GM23338 (cell line): ENCODE measurements around the gene SYP. TPM values are rescaled to one million over a fixed set of nuclear protein-coding genes. Genes with fewer than 3 reads are reported as not detected.

Source experiments
- ATAC-seq: fragments of 200-7000 bp; cut with Tn5 transposase; 3 replicates; pipeline ENCODE4 v1.9.1; 2020
- DNase-seq: peaks from one replicate; pipeline ENCODE4 v3.0.0-alpha.2; 2015; ENCODE audit warnings: low spot score
- H2AFZ ChIP-seq: fragments of 200-600 bp; sonication (generic); 2 replicates; pipeline ENCODE4 v1.8.0; 2016; ENCODE audit warnings: antibody characterized with exemption, mild to moderate bottlenecking, moderate library complexity
- H3F3A ChIP-seq: fragments of 200-600 bp; sonication (generic); replicated peaks from 2 replicates; pipeline ENCODE4 v1.8.0; 2017; ENCODE audit warnings: antibody characterized with exemption, mixed run types, low read depth
- H3K27ac ChIP-seq: fragments of 200-600 bp; sonication (generic); 2 replicates; pipeline ENCODE4 v1.6.1; 2016; ENCODE audit warnings: low read depth
- H3K27me3 ChIP-seq: fragments of 200-600 bp; sonication (generic); 2 replicates; pipeline ENCODE4 v1.8.0; 2016; ENCODE audit warnings: mild to moderate bottlenecking, mixed run types, moderate library complexity; ENCODE audit not compliant: insufficient read depth
- H3K36me3 ChIP-seq: fragments of 200-600 bp; sonication (generic); 2 replicates; pipeline ENCODE4 v1.8.0; 2016; ENCODE audit warnings: mild to moderate bottlenecking; ENCODE audit not compliant: insufficient read depth
- H3K4me1 ChIP-seq: fragments of 200-600 bp; sonication (generic); 2 replicates; pipeline ENCODE4 v1.8.0; 2016; ENCODE audit warnings: mild to moderate bottlenecking, moderate library complexity; ENCODE audit not compliant: insufficient read depth
- H3K4me2 ChIP-seq: fragments of 200-600 bp; sonication (generic); 2 replicates; pipeline ENCODE4 v1.7.1; 2017; ENCODE audit warnings: mixed run types
- H3K4me3 ChIP-seq: fragments of 200-600 bp; sonication (generic); 2 replicates; pipeline ENCODE4 v1.6.1; 2016; ENCODE audit warnings: mixed run types
- H3K79me2 ChIP-seq: fragments of 200-600 bp; sonication (generic); replicated peaks from 2 replicates; pipeline ENCODE4 v1.8.0; 2017; ENCODE audit warnings: mild to moderate bottlenecking; ENCODE audit not compliant: insufficient read depth
- H3K9me2 ChIP-seq: fragments of 200-600 bp; sonication (generic); 2 replicates; pipeline ENCODE4 v1.8.0; 2017; ENCODE audit not compliant: insufficient read depth
- H4K20me1 ChIP-seq: fragments of 200-600 bp; sonication (generic); replicated peaks from 2 replicates; pipeline ENCODE4 v1.8.0; 2017; ENCODE audit warnings: mild to moderate bottlenecking; ENCODE audit not compliant: insufficient read depth
- H3K27ac Mint-ChIP-seq: 2 replicates; pipeline ENCODE4 v1.8.0; 2020; ENCODE audit warnings: inconsistent platforms, mild to moderate bottlenecking, moderate library complexity, mixed read lengths
- H3K27me3 Mint-ChIP-seq: 3 replicates; pipeline ENCODE4 v1.8.0; 2022; ENCODE audit warnings: low read depth, mild to moderate bottlenecking, moderate library complexity, mixed read lengths, inconsistent platforms; ENCODE audit not compliant: insufficient read depth, poor library complexity
- H3K36me3 Mint-ChIP-seq: 3 replicates; pipeline ENCODE4 v1.8.0; 2021; ENCODE audit warnings: low read depth, mild to moderate bottlenecking, inconsistent platforms, moderate library complexity, mixed read lengths
- H3K4me1 Mint-ChIP-seq: 3 replicates; pipeline ENCODE4 v1.8.0; 2020; ENCODE audit warnings: mild to moderate bottlenecking, inconsistent platforms, mixed read lengths
- H3K4me3 Mint-ChIP-seq: 3 replicates; pipeline ENCODE4 v1.8.0; 2021; ENCODE audit warnings: moderate library complexity, mild to moderate bottlenecking, inconsistent platforms, mixed read lengths
- H3K9me3 Mint-ChIP-seq: 3 replicates; pipeline ENCODE4 v1.8.0; 2020; ENCODE audit warnings: moderate library complexity, mild to moderate bottlenecking, inconsistent platforms, mixed read lengths
- JUNB ChIP-seq: IDR thresholded peaks from one replicate; pipeline ENCODE4 v1.6.1; 2016; ENCODE audit warnings: antibody characterized with exemption; ENCODE audit not compliant: unreplicated experiment
- POLR2AphosphoS5 ChIP-seq: IDR thresholded peaks from 2 replicates; pipeline ENCODE4 v1.6.1; 2016; ENCODE audit warnings: antibody characterized with exemption, low read depth
- ZNF114 ChIP-seq: fragments of 250-450 bp; sonication (Bioruptor Pico); IDR thresholded peaks from 2 replicates; pipeline ENCODE4 v1.5.0; 2020; ENCODE audit warnings: mild to moderate bottlenecking, moderate library complexity
- ZNF331 ChIP-seq: fragments of 250-450 bp; sonication (Bioruptor Pico); IDR thresholded peaks from 2 replicates; pipeline ENCODE4 v1.5.0; 2020; ENCODE audit warnings: low read depth, mild to moderate bottlenecking, moderate library complexity
- polyA plus RNA-seq: library from polyadenylated mRNA; unstranded; fragments of >200 nt; fragmentation: Nextera tagmentation; extraction: Ambion mirVana; gene quantifications from 2 replicates; pipeline ENCODE4 v1.2.1, GENCODE V29; 2016
- total RNA-seq: library from RNA; depleted of rRNA; stranded (reverse); fragments of >200 nt; shearing (Covaris generic); gene quantifications from 2 replicates; pipeline ENCODE4 v1.2.3, GENCODE V29; 2014
- TF ChIP-seq, protein P1 (sequence below): IDR thresholded peaks from one replicate; pipeline ENCODE4 v1.6.1; 2018; ENCODE audit warnings: antibody characterized with exemption; ENCODE audit not compliant: unreplicated experiment
- TF ChIP-seq, protein P2 (sequence below), 2 experiments: fragments of 200-600 bp in 1 of 2; sonication (generic) in 1 of 2; conservative IDR thresholded peaks; 2 replicates each; pipeline versions ENCODE4 v1.5.1 to v1.6.1; 2016 to 2017; ENCODE audit warnings: antibody characterized with exemption in 2 of 2, low read depth in 2 of 2, mild to moderate bottlenecking in 2 of 2, moderate library complexity in 1 of 2
- TF ChIP-seq, protein P3 (sequence below): IDR thresholded peaks from 2 replicates; pipeline ENCODE4 v1.6.1; 2016; ENCODE audit warnings: antibody characterized with exemption

The SYP gene
- total and polyA plus RNA-seq, 2 experiments from 2014 or later, result 3.7 to 9.1 TPM

GRCh38 chrX:49165901-49166881 lies 33.8 kb downstream of the SYP start:
- no peaks in the 10 kb centered on the region for H3K36me3 ChIP-seq
- H3K79me2 ChIP-seq, result no peaks in the 10 kb centered on the region
- H4K20me1 ChIP-seq, result no peaks in the 10 kb centered on the region
- peak overlapping the region; percentile 86 for H3K4me2 ChIP-seq
- no peaks in the 10 kb centered on the region for H3K36me3 Mint-ChIP-seq
- peak overlapping the region; percentile 59 for H3K4me3 ChIP-seq
- no peak overlapping the region for H3K27ac ChIP-seq
- DNase-seq (peak; percentile 92), ATAC-seq (peak; percentile 61)
- no peaks in the 10 kb centered on the region; the same call in 2 of the 3 replicates for H3K9me3 Mint-ChIP-seq
- peaks cover 59% of the 10 kb centered on the region for H3K27me3 ChIP-seq
- H3F3A ChIP-seq, result no peaks in the 10 kb centered on the region
- H2AFZ ChIP-seq, result peak overlapping the region; percentile 72; the same call in 1 of the 2 replicates
- no peak for TF ChIP-seq ZNF331 (CRISPR knock-in tag)
- TF ChIP-seq POLR2AphosphoS5, result peak; percentile 30; the same call in 1 of the 2 replicates
- TF ChIP-seq, protein P1, sequence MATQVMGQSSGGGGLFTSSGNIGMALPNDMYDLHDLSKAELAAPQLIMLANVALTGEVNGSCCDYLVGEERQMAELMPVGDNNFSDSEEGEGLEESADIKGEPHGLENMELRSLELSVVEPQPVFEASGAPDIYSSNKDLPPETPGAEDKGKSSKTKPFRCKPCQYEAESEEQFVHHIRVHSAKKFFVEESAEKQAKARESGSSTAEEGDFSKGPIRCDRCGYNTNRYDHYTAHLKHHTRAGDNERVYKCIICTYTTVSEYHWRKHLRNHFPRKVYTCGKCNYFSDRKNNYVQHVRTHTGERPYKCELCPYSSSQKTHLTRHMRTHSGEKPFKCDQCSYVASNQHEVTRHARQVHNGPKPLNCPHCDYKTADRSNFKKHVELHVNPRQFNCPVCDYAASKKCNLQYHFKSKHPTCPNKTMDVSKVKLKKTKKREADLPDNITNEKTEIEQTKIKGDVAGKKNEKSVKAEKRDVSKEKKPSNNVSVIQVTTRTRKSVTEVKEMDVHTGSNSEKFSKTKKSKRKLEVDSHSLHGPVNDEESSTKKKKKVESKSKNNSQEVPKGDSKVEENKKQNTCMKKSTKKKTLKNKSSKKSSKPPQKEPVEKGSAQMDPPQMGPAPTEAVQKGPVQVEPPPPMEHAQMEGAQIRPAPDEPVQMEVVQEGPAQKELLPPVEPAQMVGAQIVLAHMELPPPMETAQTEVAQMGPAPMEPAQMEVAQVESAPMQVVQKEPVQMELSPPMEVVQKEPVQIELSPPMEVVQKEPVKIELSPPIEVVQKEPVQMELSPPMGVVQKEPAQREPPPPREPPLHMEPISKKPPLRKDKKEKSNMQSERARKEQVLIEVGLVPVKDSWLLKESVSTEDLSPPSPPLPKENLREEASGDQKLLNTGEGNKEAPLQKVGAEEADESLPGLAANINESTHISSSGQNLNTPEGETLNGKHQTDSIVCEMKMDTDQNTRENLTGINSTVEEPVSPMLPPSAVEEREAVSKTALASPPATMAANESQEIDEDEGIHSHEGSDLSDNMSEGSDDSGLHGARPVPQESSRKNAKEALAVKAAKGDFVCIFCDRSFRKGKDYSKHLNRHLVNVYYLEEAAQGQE, result no peak
- TF ChIP-seq, protein P2, sequence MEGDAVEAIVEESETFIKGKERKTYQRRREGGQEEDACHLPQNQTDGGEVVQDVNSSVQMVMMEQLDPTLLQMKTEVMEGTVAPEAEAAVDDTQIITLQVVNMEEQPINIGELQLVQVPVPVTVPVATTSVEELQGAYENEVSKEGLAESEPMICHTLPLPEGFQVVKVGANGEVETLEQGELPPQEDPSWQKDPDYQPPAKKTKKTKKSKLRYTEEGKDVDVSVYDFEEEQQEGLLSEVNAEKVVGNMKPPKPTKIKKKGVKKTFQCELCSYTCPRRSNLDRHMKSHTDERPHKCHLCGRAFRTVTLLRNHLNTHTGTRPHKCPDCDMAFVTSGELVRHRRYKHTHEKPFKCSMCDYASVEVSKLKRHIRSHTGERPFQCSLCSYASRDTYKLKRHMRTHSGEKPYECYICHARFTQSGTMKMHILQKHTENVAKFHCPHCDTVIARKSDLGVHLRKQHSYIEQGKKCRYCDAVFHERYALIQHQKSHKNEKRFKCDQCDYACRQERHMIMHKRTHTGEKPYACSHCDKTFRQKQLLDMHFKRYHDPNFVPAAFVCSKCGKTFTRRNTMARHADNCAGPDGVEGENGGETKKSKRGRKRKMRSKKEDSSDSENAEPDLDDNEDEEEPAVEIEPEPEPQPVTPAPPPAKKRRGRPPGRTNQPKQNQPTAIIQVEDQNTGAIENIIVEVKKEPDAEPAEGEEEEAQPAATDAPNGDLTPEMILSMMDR (conservative IDR thresholded peaks at IDR 0.05; ENCODE audit: low read depth in 2 of 2), result peak; percentile 11 to 48; a peak in 2 of 4 replicates
- peaks cover 30% of the 10 kb centered on the region for H3K27me3 Mint-ChIP-seq
- H3K9me2 ChIP-seq, result no peaks in the 10 kb centered on the region
- no peaks in the 10 kb centered on the region; the same call in 1 of the 2 replicates for H3K4me1 ChIP-seq
- H3K27ac Mint-ChIP-seq, result no peak overlapping the region; the same call in 1 of the 2 replicates
- H3K4me1 Mint-ChIP-seq, result peaks cover 15% of the 10 kb centered on the region
- H3K4me3 Mint-ChIP-seq, result peak overlapping the region; percentile 72

DNA sequence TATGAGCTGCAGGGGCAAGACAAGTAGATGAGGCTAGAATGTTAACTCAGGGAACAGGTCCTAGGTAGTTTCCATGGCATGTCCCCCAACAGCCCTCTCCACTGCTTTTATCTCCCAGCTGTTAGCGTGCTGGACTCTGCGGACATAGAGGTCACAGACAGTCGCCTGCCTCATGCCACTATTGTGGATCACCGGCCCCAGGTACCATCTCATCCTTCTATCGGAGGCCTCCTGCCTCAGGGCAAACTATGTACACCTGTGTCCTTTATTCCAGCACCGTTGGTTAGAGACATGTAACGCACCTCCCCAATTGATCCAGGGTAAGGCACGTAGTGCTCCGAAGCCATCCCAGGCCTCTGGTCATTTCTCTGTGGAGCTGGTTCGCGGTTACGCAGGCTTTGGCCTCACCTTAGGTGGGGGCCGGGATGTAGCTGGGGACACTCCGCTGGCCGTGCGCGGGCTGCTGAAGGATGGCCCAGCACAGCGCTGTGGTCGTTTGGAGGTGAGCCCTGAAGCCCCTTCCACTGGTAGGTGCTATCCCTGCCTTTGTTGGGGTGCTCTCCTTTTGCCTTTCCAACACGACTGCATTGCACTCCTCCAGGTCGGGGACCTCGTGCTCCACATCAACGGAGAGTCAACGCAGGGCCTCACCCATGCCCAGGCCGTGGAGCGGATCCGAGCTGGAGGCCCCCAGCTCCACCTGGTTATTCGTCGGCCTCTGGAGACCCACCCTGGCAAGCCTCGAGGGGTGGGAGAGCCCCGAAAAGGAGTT lies 35.2 kb downstream of the SYP start:
- H3K9me3 Mint-ChIP-seq, result no peaks in the 10 kb centered on the region; the same call in 2 of the 3 replicates
- DNase-seq (no peak), ATAC-seq (no peak)
- H3K27me3 Mint-ChIP-seq, result peaks cover 25% of the 10 kb centered on the region
- no peak overlapping the region for H3K27ac Mint-ChIP-seq
- Histone ChIP-seq H3K4me1 (no peaks in the 10 kb centered on the region; the same call in 1 of the 2 replicates), H3K27me3 (peaks cover 60% of the 10 kb centered on the region), H3K9me2 (no peaks in the 10 kb centered on the region), H3F3A (no peaks in the 10 kb centered on the region), H3K36me3 (no peaks in the 10 kb centered on the region), H3K79me2 (no peaks in the 10 kb centered on the region), H3K4me3 (no peak overlapping the region; the same call in 1 of the 2 replicates), H3K4me2 (peak overlapping the region; percentile 73; the same call in 1 of the 2 replicates), H4K20me1 (no peaks in the 10 kb centered on the region), H2AFZ (no peak overlapping the region), H3K27ac (no peak overlapping the region)
- H3K4me1 Mint-ChIP-seq, result peaks cover 15% of the 10 kb centered on the region
- H3K36me3 Mint-ChIP-seq, result no peaks in the 10 kb centered on the region
- peak overlapping the region; percentile 78 for H3K4me3 Mint-ChIP-seq
- TF ChIP-seq, protein P3, sequence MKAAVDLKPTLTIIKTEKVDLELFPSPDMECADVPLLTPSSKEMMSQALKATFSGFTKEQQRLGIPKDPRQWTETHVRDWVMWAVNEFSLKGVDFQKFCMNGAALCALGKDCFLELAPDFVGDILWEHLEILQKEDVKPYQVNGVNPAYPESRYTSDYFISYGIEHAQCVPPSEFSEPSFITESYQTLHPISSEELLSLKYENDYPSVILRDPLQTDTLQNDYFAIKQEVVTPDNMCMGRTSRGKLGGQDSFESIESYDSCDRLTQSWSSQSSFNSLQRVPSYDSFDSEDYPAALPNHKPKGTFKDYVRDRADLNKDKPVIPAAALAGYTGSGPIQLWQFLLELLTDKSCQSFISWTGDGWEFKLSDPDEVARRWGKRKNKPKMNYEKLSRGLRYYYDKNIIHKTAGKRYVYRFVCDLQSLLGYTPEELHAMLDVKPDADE, result no peak
- TF ChIP-seq, protein P1, result no peak
- TF ChIP-seq ZNF114 (no peak), JUNB (no peak)
- TF ChIP-seq, protein P2 (conservative IDR thresholded peaks at IDR 0.05; ENCODE audit: low read depth in 2 of 2), result no peak
